Left lobe of liver (tissue), 1 donor: Measurements from ENCODE around the gene MAP1A. TPM values are rescaled to one million over a fixed set of nuclear protein-coding genes. Genes with fewer than 3 reads are reported as not detected.

ENCODE experiments used
- total RNA-seq: library from RNA; stranded (reverse); gene quantifications from one replicate; pipeline ENCODE4 v1.2.1, GENCODE V29; 2021
- donor health status: DM: no; HTN: yes; CAD: no.

The MAP1A gene
- total RNA-seq, 1 donor from 2014 or later = 0.23 TPM

Other genes with a start within 250 kb of the MAP1A start
- gene TGM7, start 215.4 kb upstream of the MAP1A start, total RNA-seq = not detected
- 3.7 TPM for gene LCMT2, start 187.0 kb upstream of the MAP1A start, total RNA-seq
- gene ZSCAN29, start 146.6 kb upstream of the MAP1A start, total RNA-seq = 15.7 TPM
- 12.2 TPM for gene TUBGCP4, start 146.5 kb upstream of the MAP1A start, total RNA-seq
- 5.8 TPM for gene TP53BP1, start 24.5 kb upstream of the MAP1A start, total RNA-seq
- 20.6 TPM for gene PPIP5K1, start 72.6 kb downstream of the MAP1A start, total RNA-seq
- 0.55 TPM for gene CKMT1B, start 76.4 kb downstream of the MAP1A start, total RNA-seq
- 0.53 TPM for gene STRC, start 101.2 kb downstream of the MAP1A start, total RNA-seq
- gene CATSPER2, start 131.2 kb downstream of the MAP1A start, total RNA-seq = 1.8 TPM
- gene CKMT1A, start 176.3 kb downstream of the MAP1A start, total RNA-seq = not detected
- gene PDIA3, start 228.8 kb downstream of the MAP1A start, total RNA-seq = 425 TPM